Progenitor cell of endocrine pancreas (in vitro differentiated cells): ENCODE data around the gene CDCA8. TPM values are rescaled to one million over a fixed set of nuclear protein-coding genes. Genes with fewer than 3 reads are reported as not detected.

Experiments
- DNase-seq: peaks from one replicate; pipeline ENCODE4 v3.0.0; 2021; ENCODE audit warnings: low spot score; ENCODE audit not compliant: unreplicated experiment
- H3K27ac Mint-ChIP-seq: 2 replicates; pipeline ENCODE4 v1.8.0; 2021; ENCODE audit warnings: mild to moderate bottlenecking, moderate library complexity, mixed read lengths
- H3K27me3 Mint-ChIP-seq: 2 replicates; pipeline ENCODE4 v1.8.0; 2021; ENCODE audit warnings: mixed read lengths
- H3K36me3 Mint-ChIP-seq: 2 replicates; pipeline ENCODE4 v1.8.0; 2022; ENCODE audit warnings: mixed read lengths; ENCODE audit not compliant: insufficient read depth
- H3K4me1 Mint-ChIP-seq: 2 replicates; pipeline ENCODE4 v1.8.0; 2021; ENCODE audit warnings: low read depth, mixed read lengths
- H3K4me3 Mint-ChIP-seq: 2 replicates; pipeline ENCODE4 v1.8.0; 2021; ENCODE audit warnings: low read depth, mild to moderate bottlenecking, moderate library complexity, mixed read lengths
- H3K9me3 Mint-ChIP-seq: 2 replicates; pipeline ENCODE4 v1.8.0; 2021; ENCODE audit warnings: low read depth, mixed read lengths
- CTCF ChIP-seq: fragments of 200-600 bp; sonication (generic); IDR thresholded peaks from one replicate; pipeline ENCODE4 v1.5.0; 2021; ENCODE audit warnings: antibody characterized with exemption, mild to moderate bottlenecking; ENCODE audit not compliant: unreplicated experiment
- total RNA-seq: library from RNA; stranded (reverse); gene quantifications from 2 replicates; pipeline ENCODE4 v1.2.1, GENCODE V29; 2021

CDCA8 gene
- total RNA-seq, 1 donor from 2014 or later = 19.3 TPM

GRCh38 chr1:37663426-37664000, 28.8 kb upstream of the CDCA8 start:
- H3K36me3 Mint-ChIP-seq = no peaks in the 10 kb centered on the region
- no peak overlapping the region for H3K4me3 Mint-ChIP-seq
- no peak for DNase-seq
- no peaks in the 10 kb centered on the region for H3K9me3 Mint-ChIP-seq
- no peaks in the 10 kb centered on the region for H3K4me1 Mint-ChIP-seq
- no peak overlapping the region for H3K27ac Mint-ChIP-seq
- peaks cover 54% of the 10 kb centered on the region for H3K27me3 Mint-ChIP-seq
- no peak for TF ChIP-seq CTCF

- Mint-ChIP-seq H3K27ac (no peak overlapping the region), H3K4me3 (no peak overlapping the region), H3K9me3 (no peaks in the 10 kb centered on the region), H3K4me1 (no peaks in the 10 kb centered on the region), H3K36me3 (no peaks in the 10 kb centered on the region), H3K27me3 (peaks cover 37% of the 10 kb centered on the region)
- TF ChIP-seq CTCF = no peak
- no peak for DNase-seq
These were observed 26.0 kb upstream of the CDCA8 start for GRCh38 chr1:37666241-37666867.

DNA sequence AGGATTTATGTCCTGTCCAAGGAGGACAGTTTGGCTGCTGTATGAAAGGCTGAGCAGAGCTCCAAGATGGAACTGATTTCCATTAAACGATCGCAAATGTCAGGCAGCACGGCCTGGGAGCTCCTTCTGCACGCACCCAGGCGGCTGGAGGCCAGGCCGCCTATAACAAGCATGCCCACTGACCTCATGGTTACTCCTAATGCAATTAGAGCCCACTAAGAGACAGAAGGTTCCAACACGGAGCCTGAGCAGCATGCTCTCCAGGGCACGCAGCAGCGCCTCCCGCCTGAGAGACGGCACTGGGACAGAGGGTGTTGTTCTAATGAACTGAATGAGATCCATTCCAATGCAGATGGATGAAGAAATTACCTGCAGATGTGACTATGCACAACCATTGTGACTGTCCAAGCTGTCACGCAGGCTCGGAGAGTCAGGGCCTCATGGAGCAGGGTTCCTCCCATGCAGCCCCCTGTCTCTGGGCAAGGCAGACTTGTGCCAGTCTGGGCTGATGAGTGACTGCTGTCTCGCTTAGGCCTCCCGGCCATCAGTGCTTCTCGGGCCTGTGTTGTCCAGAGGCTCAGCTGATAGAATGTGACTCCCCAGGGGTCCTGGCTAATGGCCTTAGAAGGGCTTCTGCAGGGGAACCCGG, 25.2 kb upstream of the CDCA8 start:
- H3K4me3 Mint-ChIP-seq = no peak overlapping the region
- TF ChIP-seq CTCF = no peak
- no peaks in the 10 kb centered on the region for H3K4me1 Mint-ChIP-seq
- H3K27ac Mint-ChIP-seq = no peak overlapping the region
- no peaks in the 10 kb centered on the region for H3K36me3 Mint-ChIP-seq
- no peak for DNase-seq
- H3K9me3 Mint-ChIP-seq = no peaks in the 10 kb centered on the region
- H3K27me3 Mint-ChIP-seq = peaks cover 39% of the 10 kb centered on the region

GRCh38 chr1:37670133-37670532, 22.2 kb upstream of the CDCA8 start:
- Mint-ChIP-seq H3K4me3 (no peak overlapping the region), H3K36me3 (no peaks in the 10 kb centered on the region), H3K27me3 (peaks cover 41% of the 10 kb centered on the region), H3K4me1 (no peaks in the 10 kb centered on the region), H3K27ac (no peak overlapping the region), H3K9me3 (no peaks in the 10 kb centered on the region)
- no peak for TF ChIP-seq CTCF
- DNase-seq = no peak

GRCh38 chr1:37671261-37671660, 21.1 kb upstream of the CDCA8 start:
- no peak for TF ChIP-seq CTCF
- Mint-ChIP-seq H3K4me3 (no peak overlapping the region), H3K9me3 (no peaks in the 10 kb centered on the region), H3K4me1 (no peaks in the 10 kb centered on the region), H3K27ac (no peak overlapping the region), H3K27me3 (peaks cover 36% of the 10 kb centered on the region), H3K36me3 (no peaks in the 10 kb centered on the region)
- DNase-seq = no peak
